Measurements from ENCODE around the gene TSPAN18. TPM values are rescaled to one million over a fixed set of nuclear protein-coding genes. Genes with fewer than 3 reads are reported as not detected.

Gene TSPAN18
- 1.8 to 3.0 TPM (median 2.6 TPM) in 5 replicates for total RNA-seq (2022; extraction: Qiagen RNA extraction; ENCODE audit: low read depth)

GRCh38 chr11:44726283-44727113 lies at the start of gene TSPAN18:
Gene TSPAN18 (plus strand): TSS chr11:44726962. CDS start chr11:44906417, 179,455 bp downstream.

GRCh38 chr11:44950625-44951476 lies 224.1 kb downstream of the TSPAN18 start, which contains the start of gene TP53I11:
Gene TP53I11 (minus strand): TSS chr11:44950883. CDS start chr11:44938335, 12,548 bp downstream.

Other genes starting within 250 kb of the TSPAN18 start
- 4.4 to 9.6 TPM (median 8.1 TPM) in 5 replicates for gene CD82, start 161.3 kb upstream of the TSPAN18 start, total RNA-seq (2022; extraction: Qiagen RNA extraction; ENCODE audit: low read depth)
- gene TP53I11, start 223.9 kb downstream of the TSPAN18 start, total RNA-seq (2022; extraction: Qiagen RNA extraction; ENCODE audit: low read depth) = 37.5 to 46.6 TPM (median 41.9 TPM) in 5 replicates

All from A549 treated with DMSO at 1 μM for 4 hours (cell line).